SKM-1 treated with dmso at 0.1 percent for 144 hours (cell line): ENCODE data around the gene HIC1.

Source experiments
- DNase-seq: peaks from one replicate; lab custom pipeline; 2025; ENCODE audit not compliant: unreplicated experiment; lab: John Stamatoyannopoulos, UW

HIC1 gene

GRCh38 chr17:2059547-2060384 is 4.9 kb downstream of the HIC1 start:
- no peak for DNase-seq

- no peak for DNase-seq
Measured at GRCh38 chr17:2060385-2060658, 5.4 kb downstream of the HIC1 start.

- DNase-seq, result no peak
Measured at GRCh38 chr17:2060681-2061440, 6.0 kb downstream of the HIC1 start.

GRCh38 chr17:2061441-2061958 is 6.6 kb downstream of the HIC1 start:
- no peak for DNase-seq

GRCh38 chr17:2062571-2063183 is 7.8 kb downstream of the HIC1 start:
- no peak for DNase-seq

- DNase-seq, result no peak
Measured at GRCh38 chr17:2063261-2064146, 8.6 kb downstream of the HIC1 start.

- no peak for DNase-seq
Measured at GRCh38 chr17:2064147-2064489, 9.2 kb downstream of the HIC1 start.

- no peak for DNase-seq
Measured at GRCh38 chr17:2064520-2064971, 9.6 kb downstream of the HIC1 start.

- DNase-seq, result no peak
Measured at GRCh38 chr17:2064980-2065785, 10.3 kb downstream of the HIC1 start.

GRCh38 chr17:2065949-2066400 is 11.1 kb downstream of the HIC1 start:
- no peak for DNase-seq

GRCh38 chr17:2067048-2067561 is 12.2 kb downstream of the HIC1 start:
- no peak for DNase-seq

- DNase-seq, result no peak
Measured at GRCh38 chr17:2067608-2068024, 12.7 kb downstream of the HIC1 start.

- no peak for DNase-seq
Measured at GRCh38 chr17:2068031-2068518, 13.2 kb downstream of the HIC1 start.

GRCh38 chr17:2068519-2069051 is 13.7 kb downstream of the HIC1 start:
- no peak for DNase-seq

GRCh38 chr17:2070241-2071023 is 15.5 kb downstream of the HIC1 start:
- DNase-seq, result no peak

- no peak for DNase-seq
Measured at GRCh38 chr17:2071024-2071385, 16.1 kb downstream of the HIC1 start.

GRCh38 chr17:2071455-2072281 is 16.8 kb downstream of the HIC1 start:
- no peak for DNase-seq

GRCh38 chr17:2074919-2075318 is 20.0 kb downstream of the HIC1 start:
- DNase-seq, result no peak
